CD4-positive, alpha-beta T cell treated with Interleukin-21 for 1 hour (primary cell): Measurements from ENCODE around the gene CENPW.
A peak's percentile ranks its signal among the peaks of the same experiment; 100 is the strongest.

Source experiments
- DNase-seq: peaks from one replicate; pipeline ENCODE4 v3.0.0-alpha.2; 2020

The CENPW gene

GRCh38 chr6:126339796-126340609 is at the start of gene CENPW:
CENPW (plus strand) TSS chr6:126340115; CDS start chr6:126340274, 159 bp downstream.
- DNase-seq = peak; percentile 92

GRCh38 chr6:126293891-126294524 is 45.9 kb upstream of the CENPW start:
- no peak for DNase-seq

GRCh38 chr6:126300126-126300525 is 39.8 kb upstream of the CENPW start:
- no peak for DNase-seq

- no peak for DNase-seq
Measured at GRCh38 chr6:126300735-126301134, 39.2 kb upstream of the CENPW start.

GRCh38 chr6:126302191-126302590 is 37.7 kb upstream of the CENPW start:
- no peak for DNase-seq

- no peak for DNase-seq
Measured at GRCh38 chr6:126307849-126308248, 32.1 kb upstream of the CENPW start.

GRCh38 chr6:126308362-126308761 is 31.6 kb upstream of the CENPW start:
- no peak for DNase-seq

- DNase-seq = no peak
Measured at GRCh38 chr6:126312013-126312665, 27.8 kb upstream of the CENPW start.

GRCh38 chr6:126313941-126314340 is 26.0 kb upstream of the CENPW start:
- no peak for DNase-seq

- DNase-seq = no peak
Measured at GRCh38 chr6:126318797-126319196, 21.1 kb upstream of the CENPW start.

- DNase-seq = no peak
Measured at GRCh38 chr6:126333729-126334128, 6.2 kb upstream of the CENPW start.

- DNase-seq = no peak
Measured at GRCh38 chr6:126335210-126335609, 4.7 kb upstream of the CENPW start.

- no peak for DNase-seq
Measured at GRCh38 chr6:126337323-126337722, 2.6 kb upstream of the CENPW start.

GRCh38 chr6:126341126-126341525 is 1.2 kb downstream of the CENPW start:
- DNase-seq = no peak

GRCh38 chr6:126344181-126344580 is 4.3 kb downstream of the CENPW start:
- no peak for DNase-seq

GRCh38 chr6:126351960-126352359 is 12.0 kb downstream of the CENPW start:
- no peak for DNase-seq

GRCh38 chr6:126352514-126352913 is 12.6 kb downstream of the CENPW start:
- DNase-seq = no peak

- no peak for DNase-seq
Measured at GRCh38 chr6:126356526-126356925, 16.6 kb downstream of the CENPW start.

- DNase-seq = no peak
Measured at GRCh38 chr6:126359936-126360537, 20.1 kb downstream of the CENPW start.

- no peak for DNase-seq
Measured at GRCh38 chr6:126361832-126362440, 22.0 kb downstream of the CENPW start.

- no peak for DNase-seq
Measured at GRCh38 chr6:126367849-126368248, 27.9 kb downstream of the CENPW start.

- DNase-seq = no peak
Measured at GRCh38 chr6:126372626-126373025, 32.7 kb downstream of the CENPW start.

GRCh38 chr6:126373344-126373743 is 33.4 kb downstream of the CENPW start:
- no peak for DNase-seq
